Fibroblast of mammary gland (primary cell): ENCODE results near the gene GUSB.
"Not testable (repeated sequence)": the region's sequence is repeated elsewhere in the genome, so short reads cannot be mapped to it uniquely, and the experiment has no call there.

ENCODE experiments used
- DNase-seq: peaks from one replicate; pipeline ENCODE4 v3.0.0-alpha.2; 2010; ENCODE audit warnings: low read depth
- H3K4me3 ChIP-seq: 2 replicates; pipeline ENCODE4 v1.5.1; 2011; ENCODE audit warnings: low read depth, mild to moderate bottlenecking, low read length, moderate library complexity; ENCODE audit not compliant: control insufficient read depth
- CTCF ChIP-seq: conservative IDR thresholded peaks from 2 replicates; pipeline ENCODE4 v1.5.1; 2011; ENCODE audit warnings: low read depth, low read length, inconsistent platforms; ENCODE audit not compliant: control insufficient read depth, insufficient read depth

The GUSB gene

GRCh38 chr7:65960351-65961074, 21.5 kb downstream of the GUSB start:
- TF ChIP-seq CTCF = no peak
- no peak for DNase-seq
- H3K4me3 ChIP-seq = no peak overlapping the region

- DNase-seq = no peak
- no peak for TF ChIP-seq CTCF
- H3K4me3 ChIP-seq = no peak overlapping the region
These were observed 26.3 kb downstream of the GUSB start for GRCh38 chr7:65955718-65956117.

- no peak for DNase-seq
- TF ChIP-seq CTCF = no peak
- H3K4me3 ChIP-seq = no peak overlapping the region
These were observed 28.0 kb downstream of the GUSB start for GRCh38 chr7:65953890-65954450.

- H3K4me3 ChIP-seq = no peak overlapping the region
- DNase-seq = no peak
- TF ChIP-seq CTCF = no peak
These were observed 28.9 kb downstream of the GUSB start for GRCh38 chr7:65953001-65953720.

GRCh38 chr7:65951837-65952578, 30.0 kb downstream of the GUSB start:
- peak; percentile 9 for DNase-seq
- no peak for TF ChIP-seq CTCF
- no peak overlapping the region for H3K4me3 ChIP-seq

- no peak for TF ChIP-seq CTCF
- peak; percentile 81 for DNase-seq
- no peak overlapping the region for H3K4me3 ChIP-seq
These were observed 35.1 kb downstream of the GUSB start for GRCh38 chr7:65946904-65947303.

GRCh38 chr7:65945787-65946186, 36.2 kb downstream of the GUSB start:
- H3K4me3 ChIP-seq, DNase-seq: not testable (repeated sequence)
